ENCODE measurements around the gene NPBWR2. TPM values are rescaled to one million over a fixed set of nuclear protein-coding genes. Genes with fewer than 3 reads are reported as not detected.

The NPBWR2 gene
- polyA plus RNA-seq, 1 donor (not counting 4 experiments of a cell fraction or from before 2014, with no cell fraction given), result not detected

DNA sequence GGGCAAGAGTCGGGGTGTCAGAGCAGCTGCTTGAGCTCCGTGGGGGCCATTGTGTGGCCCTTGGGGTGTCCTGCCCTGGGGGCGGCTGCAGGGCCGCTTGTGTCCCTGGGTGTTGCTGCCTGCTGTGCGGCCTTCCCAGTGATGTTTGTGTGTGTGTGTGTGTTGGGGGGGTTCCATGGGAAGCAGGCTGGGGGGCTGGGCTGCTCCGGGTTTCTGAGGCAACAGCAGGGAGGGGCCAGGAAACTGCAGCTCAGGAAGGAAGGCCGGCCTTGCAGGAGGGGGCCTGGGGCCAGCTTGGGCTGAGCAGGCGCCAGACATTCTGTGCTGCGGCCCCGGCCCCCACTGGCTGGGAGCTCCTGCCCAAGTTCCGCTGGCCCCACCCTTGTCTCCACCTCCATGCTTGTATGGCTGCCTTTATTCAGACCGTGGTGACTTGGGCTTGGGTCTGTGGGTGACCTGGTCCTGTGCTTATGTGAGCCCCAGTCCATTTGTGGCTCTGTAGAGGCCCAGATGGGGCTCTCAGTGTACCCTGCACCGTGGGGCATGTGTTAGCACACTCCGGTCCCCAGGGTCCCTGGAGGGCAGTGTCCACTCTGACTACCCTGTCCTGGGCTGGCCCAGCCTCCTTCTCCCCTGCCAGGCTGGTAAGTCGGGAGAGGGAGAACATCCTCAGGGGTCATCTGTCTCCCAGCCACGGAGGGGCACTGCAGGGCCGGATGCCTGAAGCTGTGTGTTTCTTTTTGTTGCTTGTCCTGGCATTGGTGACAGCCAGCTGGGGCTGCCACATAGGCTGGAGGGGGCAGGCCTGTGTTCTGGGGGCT, 53.3 kb downstream of the NPBWR2 start:
- H3K79me2 ChIP-seq (ENCODE audit: control insufficient read depth, insufficient read depth, low read length), result no peaks in the 10 kb centered on the region
- no peak overlapping the region for H2AFZ ChIP-seq (ENCODE audit: control insufficient read depth, low read length)
- H3K36me3 ChIP-seq (ENCODE audit: control insufficient read depth in 2 of 2, extremely low read depth in 1 of 2, insufficient read depth in 2 of 2, low read length in 2 of 2), result no peaks in the 10 kb centered on the region
- no peak overlapping the region for H3K9ac ChIP-seq (ENCODE audit: control insufficient read depth, extremely low read depth, insufficient read depth, low read length)
- H3K27me3 ChIP-seq (ENCODE audit: control insufficient read depth, extremely low read depth, insufficient read depth, low read length), result peaks cover 12% of the 10 kb centered on the region
- no peak overlapping the region for H3K27ac ChIP-seq (ENCODE audit: control insufficient read depth, insufficient read depth, low read length)
- no peak for DNase-seq (ENCODE audit: low read depth, low spot score)
- H3K4me2 ChIP-seq (ENCODE audit: control insufficient read depth, extremely low read depth, insufficient read depth, low read depth, low read length), result no peak overlapping the region
- no peaks in the 10 kb centered on the region for H3K9me1 ChIP-seq (ENCODE audit: control insufficient read depth, extremely low read depth, insufficient read depth, low read length)
- H4K20me1 ChIP-seq (ENCODE audit: control insufficient read depth, extremely low read depth, insufficient read depth, low read length), result peaks cover 2% of the 10 kb centered on the region
- no peaks in the 10 kb centered on the region for H3K9me3 ChIP-seq (ENCODE audit: control insufficient read depth, low read depth, low read length)
- no peak for FAIRE-seq
- TF ChIP-seq EZH2 (IDR thresholded peaks at IDR 0.05; ENCODE audit: low read length) (no peak), CTCF (optimal IDR thresholded peaks at IDR 0.05 in 1 of 3, IDR thresholded peaks at IDR 0.05 in 1 of 3, conservative IDR thresholded peaks at IDR 0.05 in 1 of 3; ENCODE audit: extremely low read depth in 1 of 3, insufficient read depth in 2 of 3, low read length in 3 of 3) (peak in 2 of 3 experiments; percentile 33 to 37)
- H3K4me3 ChIP-seq (ENCODE audit: control insufficient read depth in 2 of 3, extremely low read depth in 1 of 3, insufficient read depth in 2 of 3, low read depth in 1 of 3, low read length in 3 of 3), result no peak overlapping the region
- dilution Hi-C loops (cut with MboI; ENCODE audit: extremely low pct_ligation_motif_present, low sequenced_read_pairs), result no loop called here
- peaks cover 28% of the 10 kb centered on the region for H3K4me1 ChIP-seq (ENCODE audit: control insufficient read depth, extremely low read depth, insufficient read depth, low read length)

Small RNAs within 50 kb of the gene (small RNA-seq; reads per million reads assigned to genes)
- 0 reads per million in 3 experiments for gene AL355803.1 (ENCODE audit: insufficient read length in 3 of 3, low read depth in 3 of 3, low replicate concordance in 1 of 3)
- 0 to 1.0 (median 0) reads per million in 3 experiments for gene MIR6813 (ENCODE audit: insufficient read length in 3 of 3, low read depth in 3 of 3, low replicate concordance in 1 of 3)

Other genes starting within 250 kb of the NPBWR2 start
- gene ABHD16B, start 246.1 kb downstream of the NPBWR2 start, polyA plus RNA-seq, result not detected in 3 replicates
- gene TPD52L2, start 242.3 kb downstream of the NPBWR2 start, polyA plus RNA-seq, result 177 to 208 TPM (median 200 TPM) in 3 replicates
- gene DNAJC5, start 212.4 kb downstream of the NPBWR2 start, polyA plus RNA-seq, result 43.7 to 62.0 TPM (median 59.0 TPM) in 3 replicates
- 24.1 to 42.2 TPM (median 28.7 TPM) in 3 replicates for gene UCKL1, start 151.1 kb downstream of the NPBWR2 start, polyA plus RNA-seq
- 2.4 to 4.4 TPM (median 3.8 TPM) in 3 replicates for gene ZNF512B, start 137.6 kb downstream of the NPBWR2 start, polyA plus RNA-seq
- gene SAMD10, start 127.9 kb downstream of the NPBWR2 start, polyA plus RNA-seq, result 0.45 to 0.93 TPM (median 0.75 TPM) in 3 replicates
- gene PRPF6, start 126.4 kb downstream of the NPBWR2 start, polyA plus RNA-seq, result 24.5 to 32.8 TPM (median 30.5 TPM) in 3 replicates
- 0.06 to 0.08 TPM (median 0.06 TPM) in 3 replicates for gene C20orf204, start 71.4 kb downstream of the NPBWR2 start, polyA plus RNA-seq
- gene SOX18, start 57.9 kb downstream of the NPBWR2 start, polyA plus RNA-seq, result not detected in 3 replicates
- 8.4 to 13.1 TPM (median 9.1 TPM) in 3 replicates for gene TCEA2, start 44.4 kb downstream of the NPBWR2 start, polyA plus RNA-seq
- gene RGS19, start 28.0 kb downstream of the NPBWR2 start, polyA plus RNA-seq, result 11.6 to 17.4 TPM (median 11.8 TPM) in 3 replicates
- gene OPRL1, start 27.5 kb downstream of the NPBWR2 start, polyA plus RNA-seq, result 0.25 to 0.54 TPM (median 0.32 TPM) in 3 replicates
- gene LKAAEAR1, start 23.2 kb downstream of the NPBWR2 start, polyA plus RNA-seq, result not detected in 3 replicates
- gene MYT1, start 56.9 kb upstream of the NPBWR2 start, polyA plus RNA-seq, result not detected in 3 replicates
- gene PCMTD2, start 148.2 kb upstream of the NPBWR2 start, polyA plus RNA-seq, result 24.5 to 25.8 TPM (median 25.6 TPM) in 3 replicates

Data from keratinocyte (primary cell).